HL-60 (cell line): Measurements from ENCODE around the gene STK33.

Experiments used
- DNase-seq, 2 experiments: peaks; one replicate each; pipeline ENCODE4 v3.0.0-alpha.2; 2010 to 2020; ENCODE audit warnings: low read depth in 1 of 2, low spot score in 1 of 2
- H3K27ac ChIP-seq: fragments of 250-450 bp; sonication (Bioruptor Pico); replicated peaks from 2 replicates; pipeline ENCODE4 v1.5.1; 2020; ENCODE audit warnings: mild to moderate bottlenecking, moderate library complexity
- H3K27me3 ChIP-seq: fragments of 250-450 bp; sonication (Bioruptor Pico); 2 replicates; pipeline ENCODE4 v1.5.1; 2021; ENCODE audit warnings: mild to moderate bottlenecking, moderate library complexity; ENCODE audit not compliant: insufficient read depth, poor library complexity, severe bottlenecking
- H3K4me3 ChIP-seq: replicated peaks from 2 replicates; pipeline ENCODE4 v1.5.1; 2011; ENCODE audit warnings: mild to moderate bottlenecking, control low read depth, low read length; ENCODE audit not compliant: insufficient read depth
- CTCF ChIP-seq: IDR thresholded peaks from one replicate; pipeline ENCODE4 v1.5.1; 2011; ENCODE audit warnings: low read length, control low read depth, inconsistent platforms; ENCODE audit not compliant: insufficient read depth
- GABPA ChIP-seq: IDR thresholded peaks from 2 replicates; pipeline ENCODE4 v1.6.1; 2012; ENCODE audit warnings: low read depth
- POLR2AphosphoS5 ChIP-seq: IDR thresholded peaks from 2 replicates; pipeline ENCODE4 v1.6.1; 2012; ENCODE audit warnings: low read depth
- REST ChIP-seq: IDR thresholded peaks from 2 replicates; pipeline ENCODE4 v1.6.1; 2012; ENCODE audit warnings: low read depth; ENCODE audit not compliant: insufficient replicate concordance
- SPI1 ChIP-seq: IDR thresholded peaks from 2 replicates; pipeline ENCODE4 v1.6.1; 2012; ENCODE audit warnings: low read depth, mild to moderate bottlenecking, borderline replicate concordance

STK33 gene

DNA sequence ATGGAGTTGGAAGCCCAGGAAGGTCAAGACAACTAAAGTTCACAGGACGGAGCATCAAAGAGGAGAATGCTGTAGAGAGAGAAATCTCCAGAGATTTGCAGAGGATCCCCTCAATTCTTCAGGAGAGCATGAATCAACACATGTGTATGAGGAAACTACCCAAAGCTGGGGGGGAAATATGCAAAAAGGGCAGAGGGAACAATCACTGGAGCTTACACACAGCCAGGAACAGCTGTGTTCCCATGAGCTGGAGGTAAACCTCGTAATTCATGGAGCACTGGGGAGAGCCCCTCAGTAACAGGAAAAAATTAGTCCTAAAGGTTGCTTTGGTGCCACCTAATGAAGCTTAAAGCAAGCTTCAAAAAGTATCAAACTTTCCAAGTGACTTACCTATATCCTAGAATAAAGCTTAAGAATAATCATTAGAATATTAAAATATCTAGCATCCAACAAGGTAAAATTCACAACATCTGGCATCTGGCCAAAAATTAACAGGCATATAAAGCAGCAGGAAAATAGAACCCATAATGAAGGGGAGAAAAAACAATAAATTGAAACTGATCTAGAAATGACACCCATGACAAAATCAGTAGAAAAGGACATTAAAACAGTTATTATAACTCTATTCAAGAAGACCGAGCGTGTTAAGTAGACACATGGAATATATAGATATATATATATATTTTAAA lies 134.2 kb downstream of the STK33 start:
- H3K27ac ChIP-seq: no peak overlapping the region
- DNase-seq: no peak
- no peak overlapping the region for H3K4me3 ChIP-seq
- TF ChIP-seq CTCF (no peak), POLR2AphosphoS5 (no peak), GABPA (no peak), SPI1 (no peak), REST (no peak)
- no peaks in the 10 kb centered on the region for H3K27me3 ChIP-seq

DNA sequence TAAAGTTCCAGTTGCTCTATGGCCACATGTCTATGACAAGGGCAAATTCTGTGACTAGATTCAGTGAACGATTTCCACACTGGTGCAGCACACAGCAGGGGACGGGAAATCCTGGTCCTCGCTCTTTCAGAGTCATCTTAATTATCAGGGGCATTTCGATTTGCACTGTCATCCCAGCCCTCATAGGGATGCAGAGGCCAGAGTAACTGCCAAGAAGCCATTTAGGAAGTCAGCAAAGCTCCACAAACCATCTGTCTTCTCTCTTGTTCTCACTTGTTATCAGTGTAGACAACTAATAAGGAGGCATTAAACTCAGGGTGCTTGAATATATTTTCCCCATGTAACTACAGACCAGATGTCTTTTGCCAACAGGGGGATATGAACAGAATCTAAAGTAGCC lies 151.7 kb downstream of the STK33 start:
- no peak for TF ChIP-seq GABPA
- no peak for TF ChIP-seq SPI1
- TF ChIP-seq POLR2AphosphoS5: no peak
- TF ChIP-seq CTCF: no peak
- no peak for TF ChIP-seq REST
- no peak overlapping the region for H3K4me3 ChIP-seq
- H3K27me3 ChIP-seq: no peaks in the 10 kb centered on the region
- H3K27ac ChIP-seq: no peak overlapping the region
- no peak for DNase-seq

DNA sequence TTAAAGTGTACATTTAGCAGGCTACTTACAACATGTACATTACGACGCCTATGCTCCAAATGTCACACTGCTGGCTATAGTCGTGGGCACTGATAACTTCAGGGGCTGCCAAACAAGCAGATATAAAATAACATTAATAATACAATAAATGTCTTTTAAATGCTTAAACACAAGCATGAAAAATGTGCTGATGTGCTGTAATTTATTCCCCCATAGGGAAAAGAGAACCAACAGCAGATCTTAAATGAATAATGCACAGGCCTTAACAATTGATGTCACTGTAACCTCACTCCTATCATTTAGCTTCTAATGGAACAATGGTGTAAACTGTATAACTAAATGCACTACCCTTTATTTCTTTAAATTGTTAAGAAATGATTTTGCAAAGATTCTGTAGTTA lies 153.4 kb downstream of the STK33 start:
- no peak for DNase-seq
- no peaks in the 10 kb centered on the region for H3K27me3 ChIP-seq
- H3K27ac ChIP-seq: no peak overlapping the region
- H3K4me3 ChIP-seq: no peak overlapping the region
- TF ChIP-seq POLR2AphosphoS5 (no peak), GABPA (no peak), REST (no peak), SPI1 (no peak), CTCF (no peak)
